Measurements from ENCODE around the gene TRIM67. TPM values are rescaled to one million over a fixed set of nuclear protein-coding genes. Genes with fewer than 3 reads are reported as not detected.

Gene TRIM67
- total RNA-seq, 1 donor from 2014 or later, result not detected

DNA sequence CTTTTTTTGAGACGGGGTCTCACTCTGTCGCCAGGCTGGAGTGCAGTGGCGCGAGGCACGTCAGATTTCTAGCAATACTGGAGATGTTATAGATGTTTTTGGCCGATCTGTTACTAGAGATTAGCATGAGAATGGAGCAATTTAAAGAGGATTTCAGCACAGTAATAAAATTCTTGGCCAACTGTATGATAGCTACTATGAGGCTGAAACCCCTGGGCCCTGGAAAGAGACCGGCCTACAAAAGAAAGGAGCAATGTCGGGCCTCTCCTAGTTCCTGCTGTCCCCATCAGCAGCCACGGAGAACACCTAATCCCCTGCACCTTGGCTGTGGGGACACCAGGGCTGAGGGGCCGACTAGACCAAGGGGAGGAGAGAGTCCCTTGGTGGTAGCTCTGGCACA is 69.7 kb downstream of the TRIM67 start:
- Mint-ChIP-seq H3K9me3 (no peaks in the 10 kb centered on the region), H3K36me3 (peaks cover 13% of the 10 kb centered on the region), H3K4me1 (no peaks in the 10 kb centered on the region), H3K27ac (no peak overlapping the region), H3K4me3 (no peak overlapping the region), H3K27me3 (ENCODE audit: insufficient read depth, low read depth) (peaks cover 3% of the 10 kb centered on the region)
- Histone ChIP-seq H3K4me2 (no peak overlapping the region), H3K79me2 (ENCODE audit: low read depth) (no peaks in the 10 kb centered on the region), H2AFZ (replicated peaks) (no peak overlapping the region), H3F3A (ENCODE audit: low read depth) (no peaks in the 10 kb centered on the region), H3K36me3 (no peaks in the 10 kb centered on the region), H3K27me3 (no peaks in the 10 kb centered on the region), H3K4me1 (no peaks in the 10 kb centered on the region), H3K27ac (no peak overlapping the region), H3K9ac (no peak overlapping the region), H3K9me3 (ENCODE audit: low read depth) (no peaks in the 10 kb centered on the region), H3K4me3 (no peak overlapping the region), H4K20me1 (ENCODE audit: low read depth) (no peaks in the 10 kb centered on the region)
- DNase-seq (ENCODE audit: low spot score), result no peak
- TF ChIP-seq, protein P1, sequence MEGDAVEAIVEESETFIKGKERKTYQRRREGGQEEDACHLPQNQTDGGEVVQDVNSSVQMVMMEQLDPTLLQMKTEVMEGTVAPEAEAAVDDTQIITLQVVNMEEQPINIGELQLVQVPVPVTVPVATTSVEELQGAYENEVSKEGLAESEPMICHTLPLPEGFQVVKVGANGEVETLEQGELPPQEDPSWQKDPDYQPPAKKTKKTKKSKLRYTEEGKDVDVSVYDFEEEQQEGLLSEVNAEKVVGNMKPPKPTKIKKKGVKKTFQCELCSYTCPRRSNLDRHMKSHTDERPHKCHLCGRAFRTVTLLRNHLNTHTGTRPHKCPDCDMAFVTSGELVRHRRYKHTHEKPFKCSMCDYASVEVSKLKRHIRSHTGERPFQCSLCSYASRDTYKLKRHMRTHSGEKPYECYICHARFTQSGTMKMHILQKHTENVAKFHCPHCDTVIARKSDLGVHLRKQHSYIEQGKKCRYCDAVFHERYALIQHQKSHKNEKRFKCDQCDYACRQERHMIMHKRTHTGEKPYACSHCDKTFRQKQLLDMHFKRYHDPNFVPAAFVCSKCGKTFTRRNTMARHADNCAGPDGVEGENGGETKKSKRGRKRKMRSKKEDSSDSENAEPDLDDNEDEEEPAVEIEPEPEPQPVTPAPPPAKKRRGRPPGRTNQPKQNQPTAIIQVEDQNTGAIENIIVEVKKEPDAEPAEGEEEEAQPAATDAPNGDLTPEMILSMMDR (IDR thresholded peaks at IDR 0.05), result no peak
- no peak for TF ChIP-seq EZH2phosphoT487 (IDR thresholded peaks at IDR 0.05)
- TF ChIP-seq EZH2 (IDR thresholded peaks at IDR 0.05), result no peak

DNA sequence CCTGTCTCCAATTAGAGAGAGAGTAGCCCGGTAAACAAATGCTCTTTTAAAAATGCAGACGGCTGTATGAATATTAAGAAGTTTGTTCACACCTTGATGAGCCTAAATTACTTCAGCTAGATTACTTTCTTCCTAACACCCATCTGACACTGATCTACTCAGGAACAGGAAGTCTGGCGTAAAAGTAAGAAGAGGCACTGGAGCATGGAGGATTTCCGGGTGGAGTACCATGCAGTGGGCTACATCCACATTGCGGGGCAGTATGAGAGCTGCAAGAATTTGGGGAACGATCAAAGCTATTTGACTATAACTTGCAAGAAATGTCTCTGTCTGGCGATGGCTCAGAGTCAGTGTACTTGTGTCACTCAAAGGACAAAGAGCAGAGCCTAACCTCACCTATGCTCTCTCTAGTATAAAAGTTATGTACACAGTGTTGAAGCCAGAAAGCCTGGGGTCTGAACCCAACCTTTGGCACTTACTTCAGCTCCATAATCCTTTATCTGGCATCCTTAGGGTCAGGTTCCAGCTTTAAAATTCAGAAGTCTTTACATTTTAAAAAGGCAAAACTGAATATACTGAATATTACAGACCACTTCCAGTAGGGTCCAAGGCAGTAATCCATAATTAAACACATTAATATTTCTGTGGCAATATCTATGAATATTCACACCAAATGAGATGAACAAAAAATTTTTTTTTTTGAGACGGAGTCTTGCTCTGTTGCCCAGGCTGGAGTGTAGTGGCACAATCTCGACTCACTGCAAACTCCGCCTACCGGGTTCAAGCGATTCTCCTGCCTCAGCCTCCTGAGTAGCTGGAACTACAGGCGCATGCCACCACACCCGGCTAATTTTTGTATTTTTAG is 71.2 kb downstream of the TRIM67 start:
- Histone ChIP-seq H3F3A (ENCODE audit: low read depth) (no peaks in the 10 kb centered on the region), H4K20me1 (ENCODE audit: low read depth) (no peaks in the 10 kb centered on the region), H3K36me3 (no peaks in the 10 kb centered on the region), H3K9ac (no peak overlapping the region), H3K27ac (no peak overlapping the region), H2AFZ (replicated peaks) (no peak overlapping the region), H3K9me3 (ENCODE audit: low read depth) (no peaks in the 10 kb centered on the region), H3K4me2 (no peak overlapping the region), H3K79me2 (ENCODE audit: low read depth) (no peaks in the 10 kb centered on the region), H3K4me1 (no peaks in the 10 kb centered on the region), H3K27me3 (no peaks in the 10 kb centered on the region), H3K4me3 (no peak overlapping the region)
- H3K9me3 Mint-ChIP-seq, result no peaks in the 10 kb centered on the region
- H3K27me3 Mint-ChIP-seq (ENCODE audit: insufficient read depth, low read depth), result peaks cover 2% of the 10 kb centered on the region
- H3K4me1 Mint-ChIP-seq, result no peaks in the 10 kb centered on the region
- no peak overlapping the region for H3K4me3 Mint-ChIP-seq
- H3K27ac Mint-ChIP-seq, result no peak overlapping the region
- DNase-seq (ENCODE audit: low spot score), result no peak
- H3K36me3 Mint-ChIP-seq, result peaks cover 7% of the 10 kb centered on the region
- TF ChIP-seq, protein P1 (IDR thresholded peaks at IDR 0.05), result no peak
- no peak for TF ChIP-seq EZH2 (IDR thresholded peaks at IDR 0.05)

DNA sequence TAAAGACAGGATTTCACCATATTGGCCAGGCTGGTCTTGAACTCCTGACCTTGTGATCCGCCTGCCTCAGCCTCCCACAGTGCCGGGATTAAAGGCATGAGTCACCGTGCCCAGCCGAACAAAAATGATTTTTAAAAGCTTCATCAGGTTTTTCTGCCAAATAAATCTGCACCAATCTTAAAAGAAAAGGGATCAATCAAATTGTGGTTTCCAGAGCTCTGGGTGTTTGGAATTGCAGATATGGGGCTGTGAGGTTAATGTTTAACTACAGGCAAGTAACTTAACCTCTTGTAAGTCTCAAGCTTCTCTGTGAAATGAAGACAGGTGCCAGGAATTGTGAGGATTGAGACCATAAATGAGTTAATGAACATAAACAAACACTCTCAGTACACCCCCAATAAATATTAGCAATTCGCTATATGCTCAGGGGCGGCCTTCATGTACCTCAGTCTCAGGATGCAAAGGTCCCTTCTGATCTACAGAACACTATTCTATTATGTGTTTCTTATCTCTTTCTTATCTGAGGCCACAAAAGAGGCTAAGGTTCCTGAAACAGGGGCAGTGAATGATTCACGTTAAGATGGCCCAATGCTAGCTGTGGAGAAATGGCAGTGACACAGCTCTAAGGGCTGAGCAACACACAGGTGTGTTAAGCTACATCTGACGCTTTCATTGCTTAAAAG is 72.0 kb downstream of the TRIM67 start:
- H3K9me3 ChIP-seq (ENCODE audit: low read depth), result no peaks in the 10 kb centered on the region
- H2AFZ ChIP-seq (replicated peaks), result no peak overlapping the region
- DNase-seq (ENCODE audit: low spot score), result no peak
- no peak overlapping the region for H3K9ac ChIP-seq
- no peak overlapping the region for H3K4me2 ChIP-seq
- no peaks in the 10 kb centered on the region for H3K4me1 ChIP-seq
- no peaks in the 10 kb centered on the region for H3K27me3 ChIP-seq
- H3K27me3 Mint-ChIP-seq (ENCODE audit: insufficient read depth, low read depth), result peaks cover 2% of the 10 kb centered on the region
- H3K4me3 ChIP-seq, result no peak overlapping the region
- no peak for TF ChIP-seq EZH2phosphoT487 (IDR thresholded peaks at IDR 0.05)
- TF ChIP-seq, protein P1 (IDR thresholded peaks at IDR 0.05), result no peak
- TF ChIP-seq EZH2 (IDR thresholded peaks at IDR 0.05), result no peak
- H3K79me2 ChIP-seq (ENCODE audit: low read depth), result no peaks in the 10 kb centered on the region
- no peak overlapping the region for H3K4me3 Mint-ChIP-seq
- H4K20me1 ChIP-seq (ENCODE audit: low read depth), result no peaks in the 10 kb centered on the region
- no peak overlapping the region for H3K27ac ChIP-seq
- no peak overlapping the region for H3K27ac Mint-ChIP-seq
- no peaks in the 10 kb centered on the region for H3K9me3 Mint-ChIP-seq
- H3K36me3 ChIP-seq, result no peaks in the 10 kb centered on the region
- no peaks in the 10 kb centered on the region for H3K4me1 Mint-ChIP-seq
- no peaks in the 10 kb centered on the region for H3F3A ChIP-seq (ENCODE audit: low read depth)
- H3K36me3 Mint-ChIP-seq, result peaks cover 12% of the 10 kb centered on the region
